Ovary (tissue), 9 donors: ENCODE measurements around the gene DUS4L. TPM values are rescaled to one million over a fixed set of nuclear protein-coding genes. Genes with fewer than 3 reads are reported as not detected.

Experiments used
- DNase-seq, 5 donors: peaks; one replicate each; pipeline ENCODE4 v3.0.0-alpha.2; 2019 to 2020
- H3K27ac ChIP-seq, 2 donors: fragments of 200-600 bp; one replicate each; pipeline versions ENCODE4 v1.5.1 to v1.8.0; 2019 to 2022
- H3K27me3 ChIP-seq: fragments of 200-600 bp; one replicate; pipeline ENCODE4 v1.8.0; 2022
- H3K36me3 ChIP-seq: fragments of 200-600 bp; sonication (generic); one replicate; pipeline ENCODE4 v1.5.1; 2019
- H3K4me1 ChIP-seq: one replicate; pipeline ENCODE4 v1.8.1; 2013; ENCODE audit warnings: mild to moderate bottlenecking, moderate library complexity; ENCODE audit not compliant: insufficient read depth
- H3K4me3 ChIP-seq: fragments of 200-600 bp; sonication (generic); one replicate; pipeline ENCODE4 v1.5.1; 2017
- H3K9me3 ChIP-seq, 2 donors: fragments of 200-600 bp in 1 of 2; sonication (generic) in 1 of 2; one replicate each; pipeline versions ENCODE4 v1.5.1 to v1.8.1; 2013 to 2019; ENCODE audit warnings: mild to moderate bottlenecking in 1 of 2, moderate library complexity in 1 of 2
- EP300 ChIP-seq: sonication (generic); formaldehyde crosslinking; IDR thresholded peaks from one replicate; pipeline ENCODE4 v1.6.1; 2017; ENCODE audit warnings: antibody characterized with exemption
- POLR2A ChIP-seq: fragments of 450-650 bp; IDR thresholded peaks from one replicate; pipeline ENCODE4 v1.6.1; 2017; ENCODE audit warnings: antibody characterized with exemption, mild to moderate bottlenecking, moderate library complexity
- WGBS, 3 donors: extraction: QIAGEN DNeasy Blood & Tissue Kit in 1 of 3; methylation state at CpG; one replicate each; pipeline versions ENCODE4 v1.1.5 to v1.1.7; 2013 to 2017; 5-methylcytosine and 5-hydroxymethylcytosine counted together
- intact Hi-C, 4 donors: fragments of 100-400 bp; cut with DNase I; formaldehyde crosslinking; loops; one replicate each; pipeline versions ENCODE4 v1.11.0 to v1.15.1; 2022 to 2023
- polyA plus RNA-seq, 2 donors: library from polyadenylated mRNA; stranded (reverse); fragments of 200-250 nt in 1 of 2; fragments of 350-450 nt in 1 of 2; fragmentation: Illumina TruSeq in 1 of 2; extraction: RNeasy Lipid Tissue Mini Kit (QIAGEN cat#74804) in 1 of 2; gene quantifications; one replicate each; pipeline ENCODE4 v1.2.3, GENCODE V29; 2013 to 2014
- total RNA-seq, 7 donors: library from RNA; depleted of rRNA in 2 of 7; stranded (reverse); fragments of >200 nt in 2 of 7; fragmentation: NEBNext Ultra II Directional in 3 of 7; extraction: Animal tissue kit (Norgen Biotek cat#: 25700) in 3 of 7; gene quantifications; one replicate each; pipeline versions ENCODE4 v1.1.0 to v1.2.4, GENCODE V29; 2016 to 2023
- TF ChIP-seq, protein P1 (sequence below), 3 donors: fragments of 450-650 bp in 2 of 3; fragments of 200-600 bp in 1 of 3; IDR thresholded peaks; one replicate each; pipeline versions ENCODE4 v1.5.1 to v1.8.0; 2016 to 2022; ENCODE audit warnings: antibody characterized with exemption in 3 of 3, mild to moderate bottlenecking in 1 of 3
- donor health status: DM: no; HTN: no; CAD: no; lungs with moderate emphysema.
- donor health status: DM: no; HTN: no; CAD: no.
- donor health status: Bipolar disorder and iron deficiency.
- donor health status: DM: yes; HTN: yes; CAD: no.
- donor health status: DM: no; HTN: no; CAD: no.
- donor health status: DM: yes; HTN: yes; CAD: no.

DUS4L gene
- total and polyA plus RNA-seq, 9 donors = 4.4 to 8.1 (median 5.2) TPM

DNA sequence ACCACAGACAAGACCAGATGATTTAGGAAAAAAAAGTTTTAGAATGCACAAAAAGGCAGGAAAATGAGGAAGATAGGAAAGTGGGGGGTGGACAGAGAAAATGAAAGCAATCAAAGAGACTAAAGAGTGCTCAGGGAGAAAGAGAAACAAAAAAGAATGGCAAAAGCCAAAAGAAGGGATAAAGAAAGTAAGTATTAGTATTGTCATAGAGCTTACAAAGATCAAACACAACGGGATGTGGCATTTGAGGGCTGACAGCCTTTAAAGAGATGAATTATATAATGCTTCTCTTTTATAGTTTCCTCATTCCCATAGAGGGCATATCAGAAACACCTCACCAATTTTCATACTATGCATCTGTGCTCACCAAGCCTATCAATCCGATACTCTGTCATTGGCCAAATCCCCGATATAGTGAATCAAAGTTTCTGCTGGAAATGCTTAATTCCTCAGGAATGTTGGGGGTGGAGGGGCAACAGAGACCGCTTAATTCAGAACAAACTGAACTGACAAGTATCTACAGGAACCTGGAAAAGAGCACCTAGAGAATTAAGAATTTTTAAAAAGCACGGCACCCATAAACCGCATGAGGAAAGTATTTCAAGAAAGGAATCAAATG lies 2.8 kb upstream of the DUS4L start:
- no peaks in the 10 kb centered on the region for H3K27me3 ChIP-seq
- H3K27ac ChIP-seq = no peak overlapping the region
- no peaks in the 10 kb centered on the region for H3K36me3 ChIP-seq
- H3K4me1 ChIP-seq = no peaks in the 10 kb centered on the region
- no peak overlapping the region for H3K4me3 ChIP-seq
- intact Hi-C loops = loop anchor here in 1 of 4 donors (10.0 kb wide), 1 partner anchor 164 kb away; no protein-coding TSS in a partner anchor
- DNase-seq = no peak
- H3K9me3 ChIP-seq = no peaks in the 10 kb centered on the region
- 80 to 87% (median 83%) methylated on average over 6 of the region's 6 CpGs for WGBS, 3 donors
- TF ChIP-seq EP300 = no peak
- TF ChIP-seq, protein P1, sequence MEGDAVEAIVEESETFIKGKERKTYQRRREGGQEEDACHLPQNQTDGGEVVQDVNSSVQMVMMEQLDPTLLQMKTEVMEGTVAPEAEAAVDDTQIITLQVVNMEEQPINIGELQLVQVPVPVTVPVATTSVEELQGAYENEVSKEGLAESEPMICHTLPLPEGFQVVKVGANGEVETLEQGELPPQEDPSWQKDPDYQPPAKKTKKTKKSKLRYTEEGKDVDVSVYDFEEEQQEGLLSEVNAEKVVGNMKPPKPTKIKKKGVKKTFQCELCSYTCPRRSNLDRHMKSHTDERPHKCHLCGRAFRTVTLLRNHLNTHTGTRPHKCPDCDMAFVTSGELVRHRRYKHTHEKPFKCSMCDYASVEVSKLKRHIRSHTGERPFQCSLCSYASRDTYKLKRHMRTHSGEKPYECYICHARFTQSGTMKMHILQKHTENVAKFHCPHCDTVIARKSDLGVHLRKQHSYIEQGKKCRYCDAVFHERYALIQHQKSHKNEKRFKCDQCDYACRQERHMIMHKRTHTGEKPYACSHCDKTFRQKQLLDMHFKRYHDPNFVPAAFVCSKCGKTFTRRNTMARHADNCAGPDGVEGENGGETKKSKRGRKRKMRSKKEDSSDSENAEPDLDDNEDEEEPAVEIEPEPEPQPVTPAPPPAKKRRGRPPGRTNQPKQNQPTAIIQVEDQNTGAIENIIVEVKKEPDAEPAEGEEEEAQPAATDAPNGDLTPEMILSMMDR (IDR thresholded peaks at IDR 0.05) = no peak
- TF ChIP-seq POLR2A = no peak

DNA sequence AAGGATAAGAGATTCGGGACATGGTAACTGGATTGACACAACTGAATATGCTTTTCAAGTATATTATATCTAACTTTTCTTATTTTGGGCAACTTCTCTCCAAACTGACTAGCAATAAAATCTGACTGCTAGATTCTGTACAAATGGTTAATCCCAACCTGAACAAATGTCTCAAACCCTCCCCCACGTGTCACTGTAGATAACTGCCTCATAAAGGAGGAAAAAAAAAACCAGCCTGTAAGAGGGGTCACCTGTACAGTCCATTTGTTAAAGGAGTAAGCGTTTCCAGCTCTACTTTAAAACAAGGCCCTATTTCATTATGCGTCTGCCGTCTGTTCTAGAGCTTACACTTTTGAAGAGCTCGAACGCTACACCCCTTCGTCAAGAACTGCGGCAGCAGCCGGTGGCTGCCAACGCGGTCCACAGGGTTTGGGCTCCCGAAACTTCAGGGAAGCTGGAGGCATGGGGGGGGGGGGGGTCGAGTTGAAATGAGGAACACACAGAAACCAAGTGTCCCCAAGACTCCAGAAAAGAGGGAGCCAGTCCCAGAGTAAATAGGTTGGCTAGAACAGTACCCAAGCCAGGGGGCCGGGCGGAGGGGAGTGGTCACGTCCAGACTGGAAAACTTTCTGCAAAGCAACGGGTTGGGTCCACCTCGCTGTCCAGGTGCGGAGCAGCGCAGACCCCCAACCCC lies 543 bp upstream of the DUS4L start:
- Histone ChIP-seq H3K9me3 (no peaks in the 10 kb centered on the region), H3K36me3 (no peaks in the 10 kb centered on the region), H3K27me3 (no peaks in the 10 kb centered on the region), H3K4me3 (peak overlapping the region; percentile 92), H3K27ac (peak overlapping the region; percentile 40 to 83), H3K4me1 (no peaks in the 10 kb centered on the region)
- intact Hi-C loops = loop anchor here in 1 of 4 donors (10.0 kb wide), 1 partner anchor 162 kb away; no protein-coding TSS in a partner anchor
- DNase-seq = no peak
- 2 to 3% (median 2%) methylated on average over 21 of the region's 21 CpGs for WGBS, 3 donors
- TF ChIP-seq, protein P1 (IDR thresholded peaks at IDR 0.05) = no peak
- TF ChIP-seq EP300 (no peak), POLR2A (no peak)

DNA sequence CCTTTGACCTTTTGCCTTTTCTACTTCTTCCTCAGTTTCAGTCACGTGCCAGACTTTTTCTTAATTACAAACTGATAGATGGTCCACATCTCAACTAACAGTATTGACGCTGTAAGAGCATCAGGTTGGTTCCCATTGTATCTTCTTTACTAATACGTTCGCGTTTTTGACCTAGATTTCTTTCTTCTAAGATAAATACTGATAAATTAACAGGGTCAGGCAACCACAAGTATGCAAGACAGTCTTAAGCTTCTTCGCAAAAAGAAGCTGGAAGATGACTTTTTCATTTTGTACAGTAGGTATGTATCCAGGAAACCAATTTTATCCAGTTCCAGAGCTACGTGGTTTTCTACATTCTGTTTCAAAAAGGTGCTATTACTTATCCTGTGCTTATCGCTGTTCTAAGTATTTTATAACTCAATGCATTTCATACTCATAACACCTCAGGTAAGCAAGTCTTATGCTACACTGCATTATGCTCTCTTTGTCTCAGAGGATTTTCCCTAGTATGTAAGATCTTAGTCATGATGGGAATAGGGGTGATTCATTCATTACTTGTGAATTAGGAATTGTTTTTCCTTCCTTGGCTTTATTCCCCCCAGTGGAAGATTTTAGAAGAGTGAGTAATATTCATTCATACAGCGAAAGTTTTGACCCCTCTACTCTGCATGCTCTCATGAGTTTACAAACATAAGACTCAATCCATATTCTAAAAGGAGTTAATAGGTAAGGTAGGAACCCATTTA lies 955 bp downstream of the DUS4L start:
- no peak for TF ChIP-seq EP300
- TF ChIP-seq, protein P1 (IDR thresholded peaks at IDR 0.05) = no peak
- TF ChIP-seq POLR2A = no peak
- WGBS, 3 donors = 23 to 35% (median 23%) methylated on average over 9 of the region's 9 CpGs
- Histone ChIP-seq H3K4me3 (peak overlapping the region; percentile 92), H3K27me3 (no peaks in the 10 kb centered on the region), H3K36me3 (no peaks in the 10 kb centered on the region), H3K9me3 (no peaks in the 10 kb centered on the region), H3K4me1 (no peaks in the 10 kb centered on the region), H3K27ac (peak overlapping the region in 1 of 2 donors; percentile 83)
- no peak for DNase-seq
- intact Hi-C loops = loop anchor here in 1 of 4 donors (10.0 kb wide), 1 partner anchor 160 kb away; no protein-coding TSS in a partner anchor

DNA sequence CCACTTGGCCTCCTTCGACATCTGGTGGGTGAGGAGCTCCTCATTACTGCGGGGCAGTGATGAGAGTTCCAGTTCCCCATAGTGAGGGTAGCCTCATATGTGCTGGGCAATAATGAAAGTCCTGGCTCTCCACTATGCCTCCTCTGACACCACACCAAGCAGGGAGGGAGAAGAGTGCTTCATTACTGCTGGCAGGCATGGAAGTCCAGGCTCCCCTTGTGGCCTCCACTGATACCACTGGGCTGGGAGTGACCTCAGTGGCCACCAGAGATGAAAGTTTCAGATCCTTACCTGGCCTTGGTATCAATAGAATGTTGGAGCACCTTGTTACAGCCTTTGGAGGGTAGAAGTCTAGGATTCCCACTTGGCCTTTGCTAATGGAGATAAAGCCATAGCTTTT lies 6.5 kb downstream of the DUS4L start:
- TF ChIP-seq EP300 (no peak), POLR2A (no peak)
- TF ChIP-seq, protein P1 (IDR thresholded peaks at IDR 0.05) = no peak
- 96 to 99% (median 98%) methylated on average over 2 of the region's 2 CpGs for WGBS, 3 donors
- H3K27ac ChIP-seq = no peak overlapping the region

More for the DNA sequence above, 6.5 kb downstream of the DUS4L start:
- no peak overlapping the region for H3K4me3 ChIP-seq
- H3K27me3 ChIP-seq = no peaks in the 10 kb centered on the region
- intact Hi-C loops = no loop called here
- H3K9me3 ChIP-seq = no peaks in the 10 kb centered on the region
- no peaks in the 10 kb centered on the region for H3K4me1 ChIP-seq
- no peaks in the 10 kb centered on the region for H3K36me3 ChIP-seq
- DNase-seq = no peak
